ENCODE results near the gene B3GAT2. TPM values are rescaled to one million over a fixed set of nuclear protein-coding genes. Genes with fewer than 3 reads are reported as not detected.

B3GAT2 gene
- total RNA-seq, 1 experiment from 2014 or later: not detected

DNA sequence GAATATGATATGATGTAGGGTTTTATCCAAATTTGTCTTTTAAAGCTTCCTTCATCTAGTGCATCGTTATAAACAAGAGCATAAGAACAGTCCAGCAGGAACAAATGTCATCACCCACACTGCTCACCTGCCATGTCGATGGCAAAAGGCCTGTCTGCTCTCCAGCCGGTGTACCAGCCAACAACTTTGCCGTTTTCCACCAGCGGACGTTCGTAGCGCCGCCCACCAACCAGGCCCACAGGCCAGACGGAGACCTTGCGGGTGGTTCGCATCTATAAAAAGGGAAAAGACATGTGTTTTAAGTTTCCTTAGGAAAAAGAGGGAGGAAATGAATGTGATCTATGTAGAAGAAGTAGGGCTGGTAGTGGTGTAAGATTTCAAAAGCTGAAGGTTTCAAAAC is 62.9 kb downstream of the B3GAT2 start:
- ChIA-PET RAD21 (ENCODE audit: low non-redundant PET in 1 of 2, low total read pairs in 2 of 2, uncharacterized antibody in 2 of 2, unreplicated experiment in 2 of 2) (no interaction called here), CTCF (interaction anchor here (1.5 kb wide), 1 partner anchor 10 kb away, joined by 4 read pairs; no protein-coding TSS in a partner anchor), POLR2A (no interaction called here)
- Histone ChIP-seq H3K27ac (ENCODE audit: low read depth, low read length) (no peak overlapping the region), H3K4me3 (replicated peaks in 1 of 2; ENCODE audit: low read depth in 1 of 2, low read length in 2 of 2) (no peak overlapping the region), H3K9ac (ENCODE audit: low read length) (no peak overlapping the region), H3K4me1 (ENCODE audit: control insufficient read depth in 1 of 2, insufficient read depth in 2 of 2, low read length in 2 of 2) (no peaks in the 10 kb centered on the region), H3K4me2 (ENCODE audit: low read length) (no peak overlapping the region), H3K9me3 (ENCODE audit: control insufficient read depth in 1 of 2, insufficient read depth in 1 of 2, low read depth in 1 of 2, low read length in 2 of 2) (no peaks in the 10 kb centered on the region), H3K36me3 (ENCODE audit: control insufficient read depth in 1 of 2, insufficient read depth in 2 of 2, low read length in 2 of 2) (no peaks in the 10 kb centered on the region), H3K9me2 (ENCODE audit: insufficient read depth) (no peaks in the 10 kb centered on the region), H3K27me3 (ENCODE audit: insufficient read depth, low read length) (peaks cover 21% of the 10 kb centered on the region), H4K20me1 (ENCODE audit: insufficient read depth) (no peaks in the 10 kb centered on the region), H3K79me2 (ENCODE audit: insufficient read depth, low read length) (no peaks in the 10 kb centered on the region), H2AFZ (ENCODE audit: low read depth, low read length, poor library complexity, severe bottlenecking) (no peak overlapping the region)
- no peak for DNase-seq (ENCODE audit: low read depth, low spot score)
- no peak for ATAC-seq
- no TSS peak for BruUV-seq (replicated peaks)
- TF ChIP-seq CEBPB (IDR thresholded peaks at IDR 0.05; ENCODE audit: low read depth): no peak
- TF ChIP-seq, protein P1, sequence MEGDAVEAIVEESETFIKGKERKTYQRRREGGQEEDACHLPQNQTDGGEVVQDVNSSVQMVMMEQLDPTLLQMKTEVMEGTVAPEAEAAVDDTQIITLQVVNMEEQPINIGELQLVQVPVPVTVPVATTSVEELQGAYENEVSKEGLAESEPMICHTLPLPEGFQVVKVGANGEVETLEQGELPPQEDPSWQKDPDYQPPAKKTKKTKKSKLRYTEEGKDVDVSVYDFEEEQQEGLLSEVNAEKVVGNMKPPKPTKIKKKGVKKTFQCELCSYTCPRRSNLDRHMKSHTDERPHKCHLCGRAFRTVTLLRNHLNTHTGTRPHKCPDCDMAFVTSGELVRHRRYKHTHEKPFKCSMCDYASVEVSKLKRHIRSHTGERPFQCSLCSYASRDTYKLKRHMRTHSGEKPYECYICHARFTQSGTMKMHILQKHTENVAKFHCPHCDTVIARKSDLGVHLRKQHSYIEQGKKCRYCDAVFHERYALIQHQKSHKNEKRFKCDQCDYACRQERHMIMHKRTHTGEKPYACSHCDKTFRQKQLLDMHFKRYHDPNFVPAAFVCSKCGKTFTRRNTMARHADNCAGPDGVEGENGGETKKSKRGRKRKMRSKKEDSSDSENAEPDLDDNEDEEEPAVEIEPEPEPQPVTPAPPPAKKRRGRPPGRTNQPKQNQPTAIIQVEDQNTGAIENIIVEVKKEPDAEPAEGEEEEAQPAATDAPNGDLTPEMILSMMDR (IDR thresholded peaks at IDR 0.05 in 2 of 3, conservative IDR thresholded peaks at IDR 0.05 in 1 of 3; ENCODE audit: borderline replicate concordance in 1 of 3, insufficient read depth in 1 of 3, low read depth in 2 of 3, low read length in 2 of 3): no peak
- TF ChIP-seq SRF (IDR thresholded peaks at IDR 0.05; ENCODE audit: low read depth): no peak
- no peak for TF ChIP-seq RAD21 (IDR thresholded peaks at IDR 0.05; ENCODE audit: low read depth)
- no peak for TF ChIP-seq YY1 (IDR thresholded peaks at IDR 0.05; ENCODE audit: extremely low read depth, insufficient replicate concordance, low read depth, low read length)
- no peak for TF ChIP-seq TCF7L2 (IDR thresholded peaks at IDR 0.05; ENCODE audit: borderline replicate concordance, extremely low read depth, insufficient read depth, insufficient read length)
- no peak for TF ChIP-seq EZH2phosphoT487 (IDR thresholded peaks at IDR 0.05; ENCODE audit: borderline replicate concordance)
- TF ChIP-seq FOSL1 (IDR thresholded peaks at IDR 0.05; ENCODE audit: low read depth): no peak
- TF ChIP-seq, protein P2, sequence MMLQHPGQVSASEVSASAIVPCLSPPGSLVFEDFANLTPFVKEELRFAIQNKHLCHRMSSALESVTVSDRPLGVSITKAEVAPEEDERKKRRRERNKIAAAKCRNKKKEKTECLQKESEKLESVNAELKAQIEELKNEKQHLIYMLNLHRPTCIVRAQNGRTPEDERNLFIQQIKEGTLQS (IDR thresholded peaks at IDR 0.05): no peak
- intact Hi-C loops (cut with micrococcal nuclease): no loop called here
